Renal pelvis (tissue), 12 donors: ENCODE data around the gene S100A3. TPM values are rescaled to one million over a fixed set of nuclear protein-coding genes. Genes with fewer than 3 reads are reported as not detected.
"Not testable (repeated sequence)": the region's sequence is repeated elsewhere in the genome, so short reads cannot be mapped to it uniquely, and the experiment has no call there.

Experiments
- DNase-seq: peaks from one replicate; pipeline ENCODE4 v3.0.0-alpha.2; 2013
- long read RNA-seq, 16 experiments: transcript quantifications; one replicate each; lab custom pipeline, GENCODE V29; 2026
- polyA plus RNA-seq, 3 donors: library from polyadenylated mRNA; unstranded; fragments of 120-200 nt; gene quantifications; one replicate each; pipeline ENCODE4 v1.2.1, GENCODE V29; 2013; ENCODE audit not compliant: insufficient read length in 3 of 3

The S100A3 gene, protein sequence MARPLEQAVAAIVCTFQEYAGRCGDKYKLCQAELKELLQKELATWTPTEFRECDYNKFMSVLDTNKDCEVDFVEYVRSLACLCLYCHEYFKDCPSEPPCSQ
- under 1 TPM in 1 of 3 donors, not detected in 2; 0.19 TPM for polyA plus RNA-seq
- long read RNA-seq, donor 1 = 0 reads
- long read RNA-seq, donor 2 = 0 reads
- long read RNA-seq, donor 3 = 0 reads
- long read RNA-seq, donor 4 = 0 reads
- long read RNA-seq, donor 5 = 0 reads
- long read RNA-seq, donor 6 = 0 reads
- long read RNA-seq, donor 7, partial matches to known transcripts = 0 of 1 reads
- long read RNA-seq, donor 7, other reads (novel, unspliced or antisense) = 0 of 1 reads
- long read RNA-seq, donor 8 = 0 reads
- long read RNA-seq, donor 9 = 0 reads
- long read RNA-seq, donor 10 = 0 reads
- long read RNA-seq, donor 11 = 0 reads
- long read RNA-seq, donor 12 = 0 reads
- long read RNA-seq, donor 13 = 0 reads
- long read RNA-seq, donor 14 = 0 reads
- long read RNA-seq, donor 15 = 0 reads
- long read RNA-seq, donor 16 = 0 reads

DNA sequence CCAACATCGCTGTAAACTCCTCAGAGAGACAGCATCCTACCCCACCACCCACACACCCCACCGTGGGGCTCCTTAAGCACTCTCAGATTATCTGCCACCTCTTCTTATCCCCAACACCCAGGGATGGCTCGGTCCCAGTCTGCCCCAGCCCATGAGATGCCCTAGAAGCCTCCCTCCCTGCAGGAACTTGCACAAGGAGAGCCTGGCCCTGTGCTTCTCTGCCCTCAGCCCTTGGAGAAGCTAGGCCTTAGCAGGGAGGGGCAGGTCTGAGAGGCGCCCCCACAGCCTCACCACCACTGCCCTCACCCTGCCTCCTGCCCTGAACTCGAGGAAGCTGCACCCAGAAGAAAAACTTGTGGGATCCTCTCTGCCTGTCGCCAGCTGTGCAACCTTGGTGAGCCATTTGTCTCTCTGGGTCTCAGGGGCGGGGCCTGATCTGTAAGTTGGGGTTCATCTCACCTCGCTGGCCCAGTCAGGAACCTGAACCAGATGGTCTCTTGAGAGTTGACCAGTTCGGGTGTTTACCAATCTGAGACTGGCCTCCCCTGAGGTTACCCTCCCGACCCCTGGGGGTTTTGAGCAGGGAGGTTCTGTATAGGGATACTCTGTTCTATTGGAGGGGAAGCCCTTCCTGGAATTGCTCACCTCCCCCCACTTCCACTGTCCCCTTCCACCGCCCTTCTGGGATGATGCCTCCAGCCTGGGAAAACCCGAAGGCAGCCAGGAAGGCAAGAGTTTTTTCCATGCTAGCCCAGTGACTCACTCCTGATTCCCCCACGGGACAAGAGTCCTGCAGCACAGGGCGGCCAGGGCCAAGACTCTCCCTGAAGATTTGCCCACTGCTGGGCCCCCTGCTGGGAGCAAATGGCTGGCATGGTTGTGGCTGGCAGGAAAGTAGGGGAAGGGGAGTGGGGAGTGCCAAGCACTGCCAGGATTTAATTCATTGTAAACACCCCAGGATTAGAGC lies at the start of gene S100A3:
TSS of gene S100A3 (minus strand) at position 537 of the 967 bp plus-strand sequence. CDS start 773 bp downstream, outside the sequence.
- no peak for DNase-seq

- DNase-seq = peak; percentile 46
These were observed 49.5 kb upstream of the S100A3 start for GRCh38 chr1:153598309-153599172.

DNA sequence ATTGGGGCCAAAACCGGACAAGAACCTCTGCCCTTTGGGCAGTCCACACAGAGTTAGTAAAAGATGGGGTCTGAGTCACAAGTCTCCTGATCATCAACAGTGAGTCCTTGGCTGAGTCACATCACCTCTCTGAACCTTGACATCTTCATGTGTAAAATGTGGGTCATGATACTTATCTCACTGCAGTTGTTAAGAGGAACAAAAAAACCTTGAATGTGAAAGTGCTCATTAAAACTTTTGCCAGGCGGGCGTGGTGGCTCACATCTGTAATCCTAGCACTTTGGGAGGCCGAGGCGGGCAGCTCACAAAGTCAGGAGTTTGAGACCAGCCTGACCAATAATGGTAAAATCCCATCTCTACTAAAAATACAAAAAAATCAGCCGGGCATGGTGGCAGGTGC lies 48.1 kb upstream of the S100A3 start:
- DNase-seq = no peak

- DNase-seq = no peak
These were observed 43.7 kb upstream of the S100A3 start for GRCh38 chr1:153592748-153593147.

- DNase-seq = no peak
These were observed 39.4 kb upstream of the S100A3 start for GRCh38 chr1:153588482-153588881.

- not testable (repeated sequence) for DNase-seq
These were observed 39.0 kb upstream of the S100A3 start for GRCh38 chr1:153588033-153588432.

GRCh38 chr1:153587314-153587713 lies 38.3 kb upstream of the S100A3 start:
- DNase-seq = no peak

DNA sequence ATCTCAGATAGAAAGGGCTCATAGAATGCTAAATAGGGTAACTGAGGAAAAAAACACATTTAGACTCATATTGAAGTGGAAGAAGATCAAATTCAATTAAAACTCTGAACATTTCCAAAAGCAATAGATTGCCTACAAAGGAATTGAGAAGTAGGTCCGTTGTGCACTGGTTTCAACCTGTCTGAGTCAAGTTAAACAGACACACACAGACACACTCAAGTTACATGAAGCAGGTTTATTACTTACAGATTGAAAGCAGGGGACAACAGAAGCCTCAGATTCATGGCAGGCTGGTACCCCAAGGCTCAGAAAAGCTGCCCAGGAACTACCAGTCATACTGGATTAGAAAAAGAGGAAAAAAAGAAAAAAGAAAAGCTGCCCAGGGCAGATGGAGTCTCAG lies 37.3 kb upstream of the S100A3 start:
- DNase-seq = no peak

- DNase-seq = no peak
These were observed 35.9 kb upstream of the S100A3 start for GRCh38 chr1:153585006-153585405.

DNA sequence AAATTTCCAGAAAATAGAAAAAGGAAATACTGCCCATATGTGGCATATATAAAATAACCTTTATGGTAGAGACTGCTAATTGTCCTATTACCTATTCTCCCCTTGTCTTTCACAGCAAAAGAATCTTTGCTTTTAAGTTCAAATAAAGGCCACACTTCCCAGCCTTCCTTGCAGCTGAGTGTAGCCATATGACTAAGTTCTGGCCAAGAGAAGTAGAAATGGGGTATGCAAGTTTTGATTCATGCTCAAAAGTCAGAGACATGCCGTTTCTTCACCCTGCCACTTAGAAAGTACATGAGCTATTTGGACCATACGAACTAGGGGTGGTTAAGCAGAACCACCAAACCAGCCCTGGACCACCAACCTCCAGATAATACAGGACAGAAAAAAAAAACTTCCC lies 34.9 kb upstream of the S100A3 start:
- no peak for DNase-seq

GRCh38 chr1:153583514-153583913 lies 34.5 kb upstream of the S100A3 start:
- DNase-seq = not testable (repeated sequence)

DNA sequence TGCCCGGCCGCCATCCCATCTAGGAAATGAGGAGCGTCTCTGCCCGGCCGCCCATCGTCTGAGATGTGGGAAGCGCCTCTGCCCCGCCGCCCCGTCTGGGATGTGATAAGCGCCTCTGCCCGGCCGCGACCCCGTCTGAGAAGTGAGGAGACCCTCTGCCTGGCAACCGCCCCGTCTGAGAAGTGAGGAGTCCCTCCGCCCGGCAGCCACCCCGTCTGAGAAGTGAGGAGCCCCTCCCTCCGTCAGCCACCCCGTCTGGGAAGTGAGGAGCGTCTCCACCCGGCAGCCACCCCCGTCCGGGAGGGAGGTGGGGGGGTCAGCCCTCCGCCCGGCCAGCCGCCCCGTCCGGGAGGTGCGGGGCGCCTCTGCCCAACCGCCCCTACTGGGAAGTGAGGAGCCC lies 33.8 kb upstream of the S100A3 start:
- not testable (repeated sequence) for DNase-seq

DNA sequence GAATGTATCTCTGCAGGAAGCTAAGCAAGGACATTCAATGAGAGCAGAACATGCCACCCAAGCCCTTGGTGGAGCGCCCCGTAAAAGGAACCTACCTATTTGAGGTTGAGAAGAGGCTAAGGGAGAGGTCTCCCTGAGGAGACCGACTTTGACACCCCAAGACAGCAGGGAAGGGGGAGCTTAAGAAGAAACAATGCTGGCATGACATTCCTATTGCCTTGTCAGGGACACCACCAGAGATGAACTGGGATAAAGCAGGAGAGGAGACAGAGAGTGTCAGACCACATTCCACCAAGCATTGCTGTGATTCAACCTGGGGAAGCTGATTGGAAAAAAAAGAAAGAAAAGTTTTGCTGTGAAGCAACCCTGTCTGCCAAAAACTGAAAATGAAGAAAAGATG lies 29.9 kb upstream of the S100A3 start:
- DNase-seq = no peak

- no peak for DNase-seq
These were observed 29.4 kb upstream of the S100A3 start for GRCh38 chr1:153578490-153578889.

DNA sequence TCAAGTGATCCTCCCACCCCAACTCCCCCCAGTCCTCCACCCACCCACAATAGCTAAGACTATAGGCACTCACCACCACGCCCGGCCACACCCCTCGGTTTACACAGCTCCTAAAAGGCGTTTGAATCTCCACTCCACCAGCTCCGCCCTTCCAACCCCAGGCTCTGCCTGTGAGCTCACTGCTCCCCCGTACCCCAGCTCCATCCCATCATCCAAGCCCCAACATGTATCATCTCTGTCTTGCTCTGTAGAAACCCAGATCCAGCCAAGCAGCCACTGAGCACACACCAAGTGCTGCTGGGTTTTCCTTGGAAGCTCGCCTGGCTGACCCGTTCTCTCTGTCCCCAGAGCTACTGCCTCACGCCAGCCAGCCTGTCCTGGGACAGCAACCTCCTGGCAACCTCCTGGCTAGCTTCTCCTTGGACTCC lies 28.6 kb upstream of the S100A3 start:
- no peak for DNase-seq

- DNase-seq = no peak
These were observed 28.1 kb upstream of the S100A3 start for GRCh38 chr1:153577138-153577537.

DNA sequence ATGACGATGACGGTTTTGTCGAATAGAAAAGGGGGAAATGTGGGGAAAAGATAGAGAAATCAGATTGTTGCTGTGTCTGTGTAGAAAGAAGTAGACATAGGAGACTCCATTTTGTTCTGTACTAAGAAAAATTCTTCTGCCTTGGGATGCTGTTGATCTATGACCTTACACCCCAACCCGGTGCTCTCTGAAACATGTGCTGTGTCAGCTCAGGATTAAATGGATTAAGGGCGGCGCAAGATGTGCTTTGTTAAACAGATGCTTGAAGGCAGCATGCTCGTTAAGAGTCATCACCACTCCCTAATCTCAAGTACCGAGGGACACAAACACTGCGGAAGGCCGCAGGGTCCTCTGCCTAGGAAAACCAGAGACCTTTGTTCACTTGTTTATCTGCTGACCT lies 26.4 kb upstream of the S100A3 start:
- DNase-seq = not testable (repeated sequence)

DNA sequence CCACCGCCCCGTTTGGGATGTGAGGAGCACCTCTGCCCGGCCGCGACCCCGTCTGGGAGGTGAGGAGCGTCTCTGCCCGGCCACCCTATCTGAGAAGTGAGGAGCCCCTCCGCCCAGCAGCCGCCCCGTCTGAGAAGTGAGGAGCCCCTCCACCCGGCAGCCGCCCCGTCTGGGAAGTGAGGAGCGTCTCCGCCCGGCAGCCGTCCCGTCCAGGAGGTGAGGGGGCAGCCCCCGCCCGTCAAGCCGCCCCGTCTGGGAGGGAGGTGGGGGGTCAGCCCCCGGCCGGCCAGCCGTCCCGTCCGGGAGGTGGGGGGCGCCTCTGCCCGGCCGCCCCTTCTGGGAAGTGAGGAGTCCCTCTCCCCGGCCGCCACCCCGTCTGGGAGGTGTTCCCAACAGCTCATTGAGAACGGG lies 26.0 kb upstream of the S100A3 start:
- DNase-seq = not testable (repeated sequence)

DNA sequence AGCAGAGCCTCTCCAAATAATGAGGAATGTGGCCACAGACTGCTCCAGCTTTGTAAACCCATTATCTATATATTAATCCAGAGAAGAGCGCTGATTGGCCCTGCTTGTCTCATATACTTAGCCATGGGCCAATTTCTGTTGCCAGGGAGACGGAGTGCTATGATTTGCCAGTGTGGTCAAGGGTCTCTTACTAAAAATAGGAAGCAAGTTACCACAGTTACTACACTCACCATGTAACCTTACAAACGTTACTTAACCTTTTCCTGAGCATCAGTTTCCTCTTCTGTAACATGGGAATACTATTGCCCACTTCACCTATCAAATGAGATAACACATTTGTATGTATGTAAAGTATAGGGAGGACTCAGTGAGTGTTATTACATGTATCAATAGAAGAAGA lies 24.3 kb upstream of the S100A3 start:
- DNase-seq = no peak

- peak; percentile 63 for DNase-seq
These were observed 23.5 kb upstream of the S100A3 start for GRCh38 chr1:153572569-153573015.

GRCh38 chr1:153571706-153572105 lies 22.6 kb upstream of the S100A3 start:
- DNase-seq = no peak
